ENCODE data around the gene ERCC8.
"Not testable (repeated sequence)": the region's sequence is repeated elsewhere in the genome, so short reads cannot be mapped to it uniquely, and the experiment has no call there.

The ERCC8 gene, protein sequence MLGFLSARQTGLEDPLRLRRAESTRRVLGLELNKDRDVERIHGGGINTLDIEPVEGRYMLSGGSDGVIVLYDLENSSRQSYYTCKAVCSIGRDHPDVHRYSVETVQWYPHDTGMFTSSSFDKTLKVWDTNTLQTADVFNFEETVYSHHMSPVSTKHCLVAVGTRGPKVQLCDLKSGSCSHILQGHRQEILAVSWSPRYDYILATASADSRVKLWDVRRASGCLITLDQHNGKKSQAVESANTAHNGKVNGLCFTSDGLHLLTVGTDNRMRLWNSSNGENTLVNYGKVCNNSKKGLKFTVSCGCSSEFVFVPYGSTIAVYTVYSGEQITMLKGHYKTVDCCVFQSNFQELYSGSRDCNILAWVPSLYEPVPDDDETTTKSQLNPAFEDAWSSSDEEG

GRCh38 chr5:60944904-60945812 lies at the start of gene ERCC8, which contains the start of gene NDUFAF2:
ERCC8 (minus strand) TSS chr5:60945070; CDS start chr5:60945008, 62 bp downstream.
NDUFAF2 (plus strand) TSS chr5:60945205; CDS start chr5:60945256, 51 bp downstream.
- in situ Hi-C loops (cut with HindIII; ENCODE audit: low sequenced_read_pairs) = no loop called here

DNA sequence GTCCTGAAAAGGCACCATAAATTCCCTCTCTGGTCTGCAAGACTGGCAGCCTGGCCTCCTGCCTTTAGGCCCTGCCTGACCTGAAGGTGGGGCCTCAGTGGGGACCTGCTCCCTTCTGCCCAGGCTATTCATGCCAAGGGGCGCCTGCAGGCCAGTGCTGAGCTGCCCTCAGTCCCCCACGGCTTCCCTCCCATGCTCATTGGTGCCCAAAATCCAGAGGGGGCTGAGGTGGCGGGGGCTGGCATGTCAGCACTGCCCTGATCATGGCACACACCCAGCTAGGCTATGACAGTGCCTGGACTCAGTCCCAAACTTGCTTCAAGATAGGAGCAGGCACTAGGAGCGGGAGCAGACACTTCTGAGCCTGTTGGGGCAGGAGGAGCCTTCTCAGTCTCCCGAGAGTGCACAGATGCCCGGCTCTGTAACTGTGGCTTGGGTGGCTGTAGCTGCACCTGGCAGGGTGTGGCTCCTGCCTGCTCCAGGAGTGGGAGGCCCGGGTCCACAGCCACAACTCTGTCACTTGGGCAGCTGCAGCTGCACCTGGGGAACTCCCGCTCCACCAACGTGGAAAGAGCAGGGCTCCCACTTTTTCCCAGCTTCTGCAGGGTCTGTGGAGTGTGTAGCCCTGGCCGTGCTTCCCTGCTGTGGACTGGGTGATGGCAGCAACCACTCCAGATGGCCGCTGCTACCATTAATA lies 49.2 kb upstream of the ERCC8 start:
- in situ Hi-C loops (cut with HindIII; ENCODE audit: low sequenced_read_pairs) = no loop called here

DNA sequence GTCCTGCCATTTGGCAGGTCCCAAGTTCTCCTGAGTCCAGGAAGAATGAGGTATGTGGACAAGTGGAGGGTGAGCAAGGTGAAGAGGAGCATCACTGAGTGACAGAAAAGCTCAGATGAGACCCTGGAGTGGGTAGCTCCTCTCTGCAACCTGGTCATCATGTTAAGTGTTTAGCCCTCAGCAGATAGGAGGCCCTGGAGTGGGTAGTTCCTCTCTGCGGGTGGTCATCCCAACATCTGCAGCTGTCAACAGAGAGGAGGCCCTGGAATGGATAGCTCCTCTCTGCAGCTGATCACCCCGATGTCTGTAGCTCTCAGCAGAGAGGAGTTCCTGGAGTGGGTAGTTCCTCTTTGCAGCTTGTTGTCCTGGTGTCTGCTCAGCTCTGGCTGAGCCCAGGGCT lies 48.6 kb upstream of the ERCC8 start:
- in situ Hi-C loops (cut with HindIII; ENCODE audit: low sequenced_read_pairs) = no loop called here

GRCh38 chr5:60992871-60993270 lies 48.0 kb upstream of the ERCC8 start:
- in situ Hi-C loops (cut with HindIII; ENCODE audit: low sequenced_read_pairs) = no loop called here

- in situ Hi-C loops (cut with HindIII; ENCODE audit: low sequenced_read_pairs) = no loop called here
Observed at GRCh38 chr5:60989790-60990189, 44.9 kb upstream of the ERCC8 start.

GRCh38 chr5:60982127-60982526 lies 37.3 kb upstream of the ERCC8 start:
- in situ Hi-C loops (cut with HindIII; ENCODE audit: low sequenced_read_pairs) = not testable (repeated sequence)

- in situ Hi-C loops (cut with HindIII; ENCODE audit: low sequenced_read_pairs) = no loop called here
Observed at GRCh38 chr5:60980511-60980910, 35.6 kb upstream of the ERCC8 start.

DNA sequence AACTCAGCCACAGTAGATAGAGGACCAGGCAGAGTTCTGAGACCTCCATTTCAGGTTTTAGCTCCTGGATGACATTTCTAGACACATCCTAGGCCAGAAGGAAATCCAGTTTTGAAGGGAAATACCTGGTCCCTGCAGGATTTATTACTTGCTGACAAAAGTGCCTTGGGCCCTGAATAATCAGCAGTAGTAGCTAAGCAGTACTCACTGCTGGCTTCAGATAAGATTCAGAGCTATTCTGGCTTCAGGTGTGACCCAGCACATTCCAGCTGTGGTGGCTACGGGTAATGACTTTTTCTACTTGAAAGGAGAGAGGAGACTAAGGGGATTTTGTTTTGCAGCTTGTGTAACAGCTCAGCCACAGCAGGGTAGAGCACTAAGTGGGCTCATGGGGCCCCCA lies 34.1 kb upstream of the ERCC8 start:
- in situ Hi-C loops (cut with HindIII; ENCODE audit: low sequenced_read_pairs) = no loop called here

DNA sequence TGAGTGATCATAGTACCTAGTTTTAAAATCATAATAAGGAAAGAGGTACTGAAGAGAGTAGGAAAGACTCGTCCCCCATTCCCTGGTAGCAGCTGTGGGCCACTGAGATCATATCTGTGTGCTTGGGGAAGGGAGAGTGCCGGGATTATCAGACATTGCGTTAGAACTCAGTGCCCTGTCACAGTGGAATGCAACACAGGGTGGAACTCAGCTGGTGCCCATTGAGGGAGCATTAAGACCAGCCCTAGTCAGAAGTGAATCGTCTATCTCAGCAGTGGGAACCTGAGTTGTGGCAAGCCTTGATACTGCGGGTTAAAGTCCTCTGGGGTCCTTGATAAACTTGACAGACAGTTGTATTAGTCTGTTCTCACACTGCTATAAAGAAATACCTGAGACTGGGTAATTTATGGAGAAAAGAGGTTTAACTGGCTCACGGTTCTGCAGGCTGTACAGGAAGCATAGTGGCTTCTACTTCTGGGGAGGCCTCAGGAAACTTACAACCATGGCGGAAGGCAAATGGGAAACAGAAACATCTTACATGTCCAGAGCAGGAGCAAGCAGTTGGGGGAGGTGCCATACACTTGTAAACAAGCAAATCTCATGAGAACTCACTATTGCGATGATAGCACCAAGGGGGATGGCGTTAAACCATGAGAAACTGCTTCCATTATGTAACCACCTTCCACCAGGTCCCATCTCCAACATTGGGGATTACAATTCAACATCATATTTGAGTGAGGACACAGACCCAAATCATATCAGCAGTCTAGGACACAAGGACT lies 33.3 kb upstream of the ERCC8 start:
- in situ Hi-C loops (cut with HindIII; ENCODE audit: low sequenced_read_pairs) = no loop called here

DNA sequence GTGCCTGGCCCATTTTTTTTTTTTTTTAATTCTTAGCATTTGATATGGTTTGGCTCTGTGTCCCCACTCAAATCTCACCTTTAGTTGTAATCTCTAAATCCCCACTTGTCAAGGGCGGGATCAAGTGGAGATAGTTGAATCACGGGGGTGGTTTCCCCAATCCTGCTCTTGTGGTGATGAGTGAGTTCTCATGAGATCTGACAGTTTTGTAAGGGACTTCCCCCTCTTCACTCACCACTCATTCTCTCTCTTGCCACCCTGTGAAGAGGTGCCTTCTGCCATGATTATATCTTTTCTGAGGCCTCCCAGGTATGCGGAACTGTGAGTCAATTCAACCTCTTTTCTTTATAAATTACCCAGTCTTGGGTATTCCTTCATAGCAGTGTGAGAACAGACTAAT lies 27.4 kb upstream of the ERCC8 start:
- in situ Hi-C loops (cut with HindIII; ENCODE audit: low sequenced_read_pairs) = no loop called here

DNA sequence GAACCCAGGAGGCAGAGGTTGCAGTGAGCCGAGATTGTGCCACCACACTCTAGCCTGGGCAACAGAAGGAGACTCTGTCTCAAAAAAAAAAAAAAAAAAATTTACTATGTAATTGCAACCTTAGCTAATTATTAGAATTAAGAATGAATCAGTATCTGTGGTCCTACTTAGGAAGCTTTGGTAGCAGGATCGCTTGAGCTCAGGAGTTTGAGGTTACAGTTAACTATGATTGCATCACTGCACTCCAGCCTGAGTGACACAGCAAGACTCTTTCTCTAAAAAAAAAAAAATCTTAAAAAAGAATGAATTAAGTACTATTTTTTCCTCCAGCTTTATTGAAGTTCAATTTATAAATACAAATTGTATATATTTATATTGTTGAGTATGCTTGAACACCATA lies 16.8 kb upstream of the ERCC8 start:
- in situ Hi-C loops (cut with HindIII; ENCODE audit: low sequenced_read_pairs) = no loop called here

DNA sequence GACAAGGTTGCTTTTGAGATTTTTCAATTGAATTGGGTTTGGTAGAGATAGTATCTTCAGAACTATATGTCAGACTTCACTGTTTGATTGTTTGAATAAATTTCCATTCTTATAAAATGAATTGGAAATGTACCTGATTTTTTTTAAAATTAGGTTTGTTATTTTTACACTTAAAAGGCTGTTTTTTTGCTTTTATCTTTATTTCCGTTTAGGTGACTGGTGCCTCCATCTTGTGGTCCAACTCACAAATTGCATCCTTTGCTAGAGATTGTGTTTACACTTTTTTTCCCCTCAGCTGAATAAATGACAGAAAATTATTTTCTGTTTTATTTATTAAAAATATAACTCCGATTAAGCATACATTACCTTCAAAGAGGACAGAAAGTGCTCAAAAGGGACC lies 15.7 kb upstream of the ERCC8 start:
- in situ Hi-C loops (cut with HindIII; ENCODE audit: low sequenced_read_pairs) = no loop called here

DNA sequence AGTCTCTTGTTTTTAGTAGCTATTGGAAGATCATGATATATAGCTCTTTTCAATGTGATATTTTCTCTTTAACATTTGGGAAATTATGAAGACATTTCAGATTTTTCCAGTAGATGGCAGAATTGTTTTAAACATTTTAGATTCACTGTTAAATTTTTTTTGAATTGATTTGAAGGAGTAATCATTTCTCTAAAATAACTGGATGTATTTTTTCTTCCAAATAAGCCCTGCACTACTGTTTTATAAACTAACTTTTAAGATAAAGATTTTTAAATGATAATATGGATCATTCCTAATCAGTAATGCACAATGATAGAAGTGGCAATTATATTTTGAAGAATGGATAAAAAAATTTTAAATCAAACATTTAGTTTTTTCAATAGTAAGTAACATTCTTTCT lies 14.3 kb upstream of the ERCC8 start:
- in situ Hi-C loops (cut with HindIII; ENCODE audit: low sequenced_read_pairs) = no loop called here

DNA sequence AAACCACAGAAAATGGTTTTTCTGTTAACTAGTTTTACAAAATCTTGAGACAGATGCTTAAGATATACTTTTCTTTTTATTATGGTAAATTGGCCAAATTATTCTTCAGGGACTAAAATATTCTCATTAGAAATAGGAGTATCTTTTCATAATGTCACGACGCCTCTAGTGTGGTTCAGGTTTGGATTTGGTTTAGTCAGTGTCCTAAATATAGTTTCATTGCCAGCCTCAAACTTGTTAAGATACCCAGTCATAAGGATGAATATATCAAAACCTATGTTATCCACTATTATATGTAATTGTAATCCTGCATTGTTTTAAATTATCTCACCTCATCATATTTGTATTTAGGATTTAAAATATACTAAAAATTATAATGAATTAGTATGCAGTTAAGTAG lies 13.8 kb upstream of the ERCC8 start:
- in situ Hi-C loops (cut with HindIII; ENCODE audit: low sequenced_read_pairs) = no loop called here

DNA sequence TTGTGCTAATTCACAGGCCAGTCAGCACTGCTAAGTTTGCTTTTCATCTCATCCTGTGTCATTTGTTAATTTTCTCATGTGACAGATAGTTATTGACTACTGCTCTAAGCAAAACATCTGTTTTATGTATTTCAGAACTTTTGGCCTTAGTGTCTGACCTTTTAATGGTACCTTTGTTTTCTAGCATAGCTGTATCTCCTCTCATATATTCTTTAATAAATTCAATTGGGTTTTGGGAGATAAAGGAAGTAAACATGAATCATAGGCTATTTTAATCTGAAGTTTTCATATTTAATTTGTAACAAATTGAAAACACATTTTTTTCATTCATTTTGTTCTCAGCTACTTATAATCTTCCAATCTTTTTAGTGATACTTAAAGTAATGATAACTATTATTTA lies 13.2 kb upstream of the ERCC8 start:
- in situ Hi-C loops (cut with HindIII; ENCODE audit: low sequenced_read_pairs) = no loop called here

DNA sequence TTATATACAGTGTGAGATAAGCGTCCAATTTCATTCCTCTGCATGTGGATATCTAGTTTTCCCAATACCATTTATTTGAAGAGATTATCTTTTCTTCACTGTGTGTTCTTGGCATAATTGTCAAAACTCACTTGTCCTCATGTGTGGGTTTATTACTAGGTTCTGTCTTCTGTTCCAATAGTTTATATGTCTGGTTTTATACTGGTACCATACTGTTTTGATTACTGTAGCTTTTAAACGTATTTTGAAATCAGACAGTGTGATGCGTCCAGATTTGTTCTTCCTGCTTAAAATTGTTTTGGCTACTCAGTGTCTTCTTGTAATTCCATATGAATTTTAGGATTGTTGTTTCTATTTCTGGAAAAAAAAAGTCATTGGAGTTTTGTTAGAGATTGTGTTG lies 10.4 kb upstream of the ERCC8 start:
- in situ Hi-C loops (cut with HindIII; ENCODE audit: low sequenced_read_pairs) = no loop called here

- in situ Hi-C loops (cut with HindIII; ENCODE audit: low sequenced_read_pairs) = no loop called here
Observed at GRCh38 chr5:60948738-60949137, 3.9 kb upstream of the ERCC8 start.

DNA sequence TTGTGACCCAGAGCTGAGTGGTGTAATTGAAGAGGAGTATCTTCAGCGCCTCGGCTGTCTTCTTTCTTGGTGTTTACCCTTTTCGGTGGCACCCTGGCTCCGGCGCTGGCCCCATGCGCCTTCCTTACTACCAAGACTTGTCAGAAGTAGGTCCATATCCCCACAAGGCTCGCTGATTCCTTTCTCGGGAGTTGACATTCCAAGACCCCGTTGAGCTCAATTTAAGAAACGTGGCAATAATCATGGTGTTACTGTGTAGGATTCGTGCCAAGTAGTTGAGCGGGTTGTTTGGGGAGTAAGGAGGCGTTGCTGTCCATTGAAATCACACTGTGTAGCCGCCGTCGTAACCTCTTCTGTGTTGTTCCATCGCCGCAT lies 930 bp upstream of the ERCC8 start:
- in situ Hi-C loops (cut with HindIII; ENCODE audit: low sequenced_read_pairs) = no loop called here

DNA sequence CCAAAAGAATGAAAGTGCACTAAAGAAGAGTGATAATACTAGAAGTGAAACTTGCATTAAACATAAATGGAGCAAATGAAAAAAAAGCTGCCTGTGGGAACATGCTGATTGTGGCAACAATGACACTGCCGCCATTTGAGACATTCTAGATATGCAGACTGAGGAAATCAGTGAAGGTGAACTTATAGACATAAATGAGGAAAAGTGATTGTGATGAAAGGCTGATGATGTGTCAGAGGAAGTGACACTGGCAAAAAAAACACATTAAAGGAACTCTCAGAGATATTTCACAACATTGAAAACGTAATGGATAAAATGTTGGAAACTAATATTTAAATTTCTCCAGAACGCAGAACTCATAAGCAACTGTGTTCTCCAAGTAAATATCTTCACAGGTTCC lies 1.2 kb downstream of the ERCC8 start:
- in situ Hi-C loops (cut with HindIII; ENCODE audit: low sequenced_read_pairs) = no loop called here

- in situ Hi-C loops (cut with HindIII; ENCODE audit: low sequenced_read_pairs) = no loop called here
Observed at GRCh38 chr5:60929024-60929423, 15.8 kb downstream of the ERCC8 start.

DNA sequence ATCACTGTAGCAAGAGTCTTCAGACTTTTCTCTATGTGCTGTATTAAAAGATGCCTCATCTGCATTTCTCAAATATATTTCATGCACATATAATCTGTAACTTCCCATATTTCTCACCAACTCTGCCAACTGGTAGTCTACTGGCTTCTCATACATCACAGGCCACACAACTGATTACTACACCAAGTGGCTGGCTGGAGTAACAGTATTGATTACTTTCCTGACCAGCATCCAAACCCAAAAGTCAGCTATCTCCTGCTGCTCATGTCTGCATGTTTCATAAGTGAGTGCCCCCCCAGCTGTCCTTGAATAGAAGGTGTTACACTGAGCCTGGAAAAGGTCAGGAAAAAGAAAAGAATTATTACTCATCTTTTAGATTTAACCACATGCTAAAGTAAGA lies 17.4 kb downstream of the ERCC8 start:
- in situ Hi-C loops (cut with HindIII; ENCODE audit: low sequenced_read_pairs) = no loop called here

Data from DLD1 (cell line).